22Rv1 (cell line): ENCODE measurements around the gene FHIT.

Experiments used
- ZFX ChIP-seq: fragments of 450-650 bp; IDR thresholded peaks from 2 replicates; pipeline ENCODE4 v1.6.1; 2017; ENCODE audit warnings: antibody characterized with exemption, borderline replicate concordance
- TF ChIP-seq, protein P1 (sequence below): fragments of 450-650 bp; IDR thresholded peaks from 2 replicates; pipeline ENCODE4 v1.5.1; 2017; ENCODE audit warnings: mild to moderate bottlenecking

DNA sequence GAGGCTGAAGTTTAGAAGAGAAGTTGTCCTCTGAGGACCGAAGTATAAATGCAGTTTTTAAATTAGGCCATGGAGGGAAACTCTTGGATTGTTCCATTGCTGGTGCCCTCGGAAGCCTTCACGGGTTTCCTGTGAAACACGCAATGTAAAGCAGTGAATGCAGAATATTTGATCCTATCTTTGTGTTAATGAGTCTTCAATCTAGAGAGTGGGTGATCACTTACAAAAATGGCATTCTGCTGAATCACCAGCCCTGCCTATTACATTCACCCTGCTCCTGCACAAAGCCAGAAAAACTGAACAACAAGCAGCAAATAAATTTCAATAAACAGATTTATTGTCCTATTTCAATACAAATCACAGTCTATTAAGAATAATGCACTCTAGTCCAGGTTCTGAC lies 1063.9 kb downstream of the FHIT start:
- TF ChIP-seq, protein P1, sequence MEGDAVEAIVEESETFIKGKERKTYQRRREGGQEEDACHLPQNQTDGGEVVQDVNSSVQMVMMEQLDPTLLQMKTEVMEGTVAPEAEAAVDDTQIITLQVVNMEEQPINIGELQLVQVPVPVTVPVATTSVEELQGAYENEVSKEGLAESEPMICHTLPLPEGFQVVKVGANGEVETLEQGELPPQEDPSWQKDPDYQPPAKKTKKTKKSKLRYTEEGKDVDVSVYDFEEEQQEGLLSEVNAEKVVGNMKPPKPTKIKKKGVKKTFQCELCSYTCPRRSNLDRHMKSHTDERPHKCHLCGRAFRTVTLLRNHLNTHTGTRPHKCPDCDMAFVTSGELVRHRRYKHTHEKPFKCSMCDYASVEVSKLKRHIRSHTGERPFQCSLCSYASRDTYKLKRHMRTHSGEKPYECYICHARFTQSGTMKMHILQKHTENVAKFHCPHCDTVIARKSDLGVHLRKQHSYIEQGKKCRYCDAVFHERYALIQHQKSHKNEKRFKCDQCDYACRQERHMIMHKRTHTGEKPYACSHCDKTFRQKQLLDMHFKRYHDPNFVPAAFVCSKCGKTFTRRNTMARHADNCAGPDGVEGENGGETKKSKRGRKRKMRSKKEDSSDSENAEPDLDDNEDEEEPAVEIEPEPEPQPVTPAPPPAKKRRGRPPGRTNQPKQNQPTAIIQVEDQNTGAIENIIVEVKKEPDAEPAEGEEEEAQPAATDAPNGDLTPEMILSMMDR, result no peak
- TF ChIP-seq ZFX, result no peak
